ENCODE results near the gene IL27RA.
"Not testable (repeated sequence)": the region's sequence is repeated elsewhere in the genome, so short reads cannot be mapped to it uniquely, and the experiment has no call there.

Gene IL27RA

GRCh38 chr19:14048443-14049153, 17.0 kb downstream of the IL27RA start:
- peak; percentile 96 for TF ChIP-seq CTCF (IDR thresholded peaks at IDR 0.05; ENCODE audit: low read depth, low read length, missing control alignments)
- H3K27me3 ChIP-seq (replicated peaks) = no peaks in the 10 kb centered on the region
- no peak overlapping the region for H3K27ac ChIP-seq
- no peaks in the 10 kb centered on the region for H3K36me3 ChIP-seq (replicated peaks)
- peak; percentile 16 for DNase-seq
- H3K4me3 ChIP-seq (ENCODE audit: low read depth, low read length) = no peak overlapping the region
- in situ Hi-C loops (cut with HindIII; ENCODE audit: low pct_ligation_motif_present, low sequenced_read_pairs) = no loop called here

- no peaks in the 10 kb centered on the region for H3K36me3 ChIP-seq (replicated peaks)
- no peak for TF ChIP-seq CTCF (IDR thresholded peaks at IDR 0.05; ENCODE audit: low read depth, low read length, missing control alignments)
- H3K27me3 ChIP-seq (replicated peaks) = no peaks in the 10 kb centered on the region
- H3K27ac ChIP-seq = no peak overlapping the region
- no peak overlapping the region for H3K4me3 ChIP-seq (ENCODE audit: low read depth, low read length)
- in situ Hi-C loops (cut with HindIII; ENCODE audit: low pct_ligation_motif_present, low sequenced_read_pairs) = no loop called here
- no peak for DNase-seq
These were observed 18.9 kb downstream of the IL27RA start for GRCh38 chr19:14050512-14050911.

GRCh38 chr19:14050961-14051360, 19.4 kb downstream of the IL27RA start:
- DNase-seq; H3K4me3 ChIP-seq (ENCODE audit: low read depth, low read length); H3K27me3 ChIP-seq (replicated peaks); in situ Hi-C loops (cut with HindIII; ENCODE audit: low pct_ligation_motif_present, low sequenced_read_pairs); H3K36me3 ChIP-seq (replicated peaks); H3K27ac ChIP-seq: not testable (repeated sequence)

- no peak for TF ChIP-seq CTCF (IDR thresholded peaks at IDR 0.05; ENCODE audit: low read depth, low read length, missing control alignments)
- DNase-seq = no peak
- Histone ChIP-seq H3K27ac (no peak overlapping the region), H3K36me3 (replicated peaks) (no peaks in the 10 kb centered on the region), H3K27me3 (replicated peaks) (no peaks in the 10 kb centered on the region), H3K4me3 (ENCODE audit: low read depth, low read length) (no peak overlapping the region)
- in situ Hi-C loops (cut with HindIII; ENCODE audit: low pct_ligation_motif_present, low sequenced_read_pairs) = no loop called here
These were observed 20.4 kb downstream of the IL27RA start for GRCh38 chr19:14051980-14052379.

- in situ Hi-C loops (cut with HindIII; ENCODE audit: low pct_ligation_motif_present, low sequenced_read_pairs) = no loop called here
- Histone ChIP-seq H3K27ac (no peak overlapping the region), H3K27me3 (replicated peaks) (no peaks in the 10 kb centered on the region), H3K36me3 (replicated peaks) (no peaks in the 10 kb centered on the region), H3K4me3 (ENCODE audit: low read depth, low read length) (no peak overlapping the region)
- no peak for DNase-seq
- no peak for TF ChIP-seq CTCF (IDR thresholded peaks at IDR 0.05; ENCODE audit: low read depth, low read length, missing control alignments)
These were observed 20.9 kb downstream of the IL27RA start for GRCh38 chr19:14052470-14052869.

GRCh38 chr19:14053032-14053431, 21.5 kb downstream of the IL27RA start:
- H3K36me3 ChIP-seq (replicated peaks) = no peaks in the 10 kb centered on the region
- in situ Hi-C loops (cut with HindIII; ENCODE audit: low pct_ligation_motif_present, low sequenced_read_pairs) = no loop called here

More at GRCh38 chr19:14053032-14053431, 21.5 kb downstream of the IL27RA start:
- DNase-seq = no peak
- H3K4me3 ChIP-seq (ENCODE audit: low read depth, low read length) = no peak overlapping the region
- no peak for TF ChIP-seq CTCF (IDR thresholded peaks at IDR 0.05; ENCODE audit: low read depth, low read length, missing control alignments)
- H3K27me3 ChIP-seq (replicated peaks) = no peaks in the 10 kb centered on the region
- H3K27ac ChIP-seq = no peak overlapping the region

Data from brain microvascular endothelial cell (primary cell).